Stimulated activated CD4-positive, alpha-beta T cell treated with anti-CD3 and anti-CD28 coated beads, Interleukin-4, amount 100 ng/mL, for 4 hours (primary cell): ENCODE measurements around the gene TMOD2.

Experiments
- DNase-seq, 2 experiments: peaks; one replicate each; pipeline ENCODE4 v3.0.0-alpha.2; 2020

The TMOD2 gene

DNA sequence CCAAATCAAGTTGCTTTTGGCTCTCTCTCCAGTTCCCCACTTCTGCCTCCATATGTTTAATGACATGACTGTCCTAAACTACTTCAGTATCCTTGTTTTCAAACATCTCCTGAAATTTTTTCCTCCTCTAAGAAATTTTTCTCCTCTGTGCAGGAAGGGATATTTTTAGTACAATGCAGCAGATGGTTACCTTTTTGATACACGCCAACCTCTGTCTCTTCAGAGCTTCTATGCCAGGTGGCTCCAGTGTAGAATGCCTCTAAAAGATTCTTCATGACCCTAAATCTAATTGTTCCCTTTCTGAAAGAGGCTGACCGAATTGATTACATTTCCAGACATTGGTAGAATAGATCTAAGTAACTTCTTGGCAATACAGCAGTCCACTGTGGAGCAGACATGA is 111.7 kb downstream of the TMOD2 start:
- no peak for DNase-seq

DNA sequence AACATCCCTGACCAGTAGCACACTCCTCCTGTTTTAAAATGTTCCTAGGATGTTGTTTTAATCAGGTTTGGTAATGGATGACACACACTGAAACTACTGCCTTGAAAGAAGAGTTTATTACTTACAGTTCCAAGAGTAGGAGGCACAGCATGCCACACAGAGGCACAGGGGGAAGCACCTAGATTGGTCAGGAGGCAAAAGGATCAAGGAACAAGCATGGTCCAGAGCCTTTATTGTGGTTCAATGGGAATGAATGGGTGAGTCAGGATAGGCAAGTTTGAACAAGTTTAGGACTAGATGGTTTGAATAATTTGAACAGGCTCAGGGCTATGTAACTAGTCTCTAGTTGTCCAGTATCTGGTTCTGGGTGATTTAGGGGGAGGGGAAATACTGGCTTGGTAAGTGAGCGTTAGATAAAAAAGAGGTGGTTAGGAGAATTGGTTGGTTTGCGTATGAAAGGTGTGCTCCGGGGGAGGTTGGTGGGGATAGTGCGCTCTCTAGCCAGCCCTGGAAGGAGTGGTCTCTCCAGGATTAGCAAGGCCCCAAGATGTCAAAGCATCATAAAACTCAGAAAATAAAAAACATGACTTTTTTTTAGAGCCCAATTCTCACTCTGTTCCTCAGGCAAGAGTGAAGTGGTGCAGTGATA is 113.1 kb downstream of the TMOD2 start:
- DNase-seq: peak in 1 of 2 experiments; percentile 8

GRCh38 chr15:51865317-51865716 is 113.9 kb downstream of the TMOD2 start:
- DNase-seq: no peak
